ENCODE results near the gene CDC37.

DNA sequence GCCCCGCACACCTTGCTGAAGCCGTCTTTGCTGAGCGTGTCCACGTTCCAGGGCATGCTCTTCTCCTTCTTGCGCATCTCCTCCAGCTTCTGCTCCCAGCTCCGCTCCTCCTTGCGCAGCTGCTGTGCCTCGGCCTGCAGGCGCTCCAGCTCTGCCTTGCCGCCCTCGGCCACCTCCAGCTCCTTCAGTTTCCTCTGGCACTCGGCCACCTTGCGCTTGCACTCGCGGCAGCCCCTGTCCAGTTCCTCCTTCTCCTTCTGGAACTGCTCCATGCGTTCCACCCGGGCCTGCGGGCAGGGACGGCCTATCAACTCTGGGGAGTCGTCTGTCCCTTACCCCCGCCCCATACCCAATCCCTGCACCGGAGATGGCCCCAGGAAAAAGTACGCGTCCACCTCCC is 7.4 kb downstream of the CDC37 start:
- TF ChIP-seq, protein P1, sequence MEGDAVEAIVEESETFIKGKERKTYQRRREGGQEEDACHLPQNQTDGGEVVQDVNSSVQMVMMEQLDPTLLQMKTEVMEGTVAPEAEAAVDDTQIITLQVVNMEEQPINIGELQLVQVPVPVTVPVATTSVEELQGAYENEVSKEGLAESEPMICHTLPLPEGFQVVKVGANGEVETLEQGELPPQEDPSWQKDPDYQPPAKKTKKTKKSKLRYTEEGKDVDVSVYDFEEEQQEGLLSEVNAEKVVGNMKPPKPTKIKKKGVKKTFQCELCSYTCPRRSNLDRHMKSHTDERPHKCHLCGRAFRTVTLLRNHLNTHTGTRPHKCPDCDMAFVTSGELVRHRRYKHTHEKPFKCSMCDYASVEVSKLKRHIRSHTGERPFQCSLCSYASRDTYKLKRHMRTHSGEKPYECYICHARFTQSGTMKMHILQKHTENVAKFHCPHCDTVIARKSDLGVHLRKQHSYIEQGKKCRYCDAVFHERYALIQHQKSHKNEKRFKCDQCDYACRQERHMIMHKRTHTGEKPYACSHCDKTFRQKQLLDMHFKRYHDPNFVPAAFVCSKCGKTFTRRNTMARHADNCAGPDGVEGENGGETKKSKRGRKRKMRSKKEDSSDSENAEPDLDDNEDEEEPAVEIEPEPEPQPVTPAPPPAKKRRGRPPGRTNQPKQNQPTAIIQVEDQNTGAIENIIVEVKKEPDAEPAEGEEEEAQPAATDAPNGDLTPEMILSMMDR (IDR thresholded peaks at IDR 0.05), result no peak
- TF ChIP-seq POLR2A (IDR thresholded peaks at IDR 0.05), result no peak

Measured in esophagus squamous epithelium (tissue), 4 donors.